22Rv1 (cell line): ENCODE data around the gene SLC20A1.

Experiments used
- ZFX ChIP-seq: fragments of 450-650 bp; IDR thresholded peaks from 2 replicates; pipeline ENCODE4 v1.6.1; 2017; ENCODE audit warnings: antibody characterized with exemption, borderline replicate concordance
- TF ChIP-seq, protein P1 (sequence below): fragments of 450-650 bp; IDR thresholded peaks from 2 replicates; pipeline ENCODE4 v1.5.1; 2017; ENCODE audit warnings: mild to moderate bottlenecking

DNA sequence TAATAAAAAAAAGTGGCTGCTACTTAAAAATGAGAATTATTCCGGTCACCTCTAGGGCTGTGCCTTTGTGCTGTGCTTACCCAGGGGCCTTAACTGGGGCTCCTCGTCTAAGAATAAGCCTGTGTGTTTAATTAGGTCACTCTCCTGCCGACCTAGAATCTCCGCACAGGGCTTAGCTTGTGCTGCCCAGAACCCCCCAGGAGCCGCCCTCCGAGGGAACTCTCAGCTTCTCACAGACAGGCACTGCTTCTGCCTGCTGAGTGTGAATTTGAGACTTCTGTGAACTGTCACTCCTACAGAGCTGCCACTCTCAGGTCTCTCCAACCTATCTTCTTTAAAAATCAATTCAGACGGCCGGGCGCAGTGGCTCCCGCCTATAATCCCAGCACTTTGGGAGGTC is 63.2 kb downstream of the SLC20A1 start:
- TF ChIP-seq, protein P1, sequence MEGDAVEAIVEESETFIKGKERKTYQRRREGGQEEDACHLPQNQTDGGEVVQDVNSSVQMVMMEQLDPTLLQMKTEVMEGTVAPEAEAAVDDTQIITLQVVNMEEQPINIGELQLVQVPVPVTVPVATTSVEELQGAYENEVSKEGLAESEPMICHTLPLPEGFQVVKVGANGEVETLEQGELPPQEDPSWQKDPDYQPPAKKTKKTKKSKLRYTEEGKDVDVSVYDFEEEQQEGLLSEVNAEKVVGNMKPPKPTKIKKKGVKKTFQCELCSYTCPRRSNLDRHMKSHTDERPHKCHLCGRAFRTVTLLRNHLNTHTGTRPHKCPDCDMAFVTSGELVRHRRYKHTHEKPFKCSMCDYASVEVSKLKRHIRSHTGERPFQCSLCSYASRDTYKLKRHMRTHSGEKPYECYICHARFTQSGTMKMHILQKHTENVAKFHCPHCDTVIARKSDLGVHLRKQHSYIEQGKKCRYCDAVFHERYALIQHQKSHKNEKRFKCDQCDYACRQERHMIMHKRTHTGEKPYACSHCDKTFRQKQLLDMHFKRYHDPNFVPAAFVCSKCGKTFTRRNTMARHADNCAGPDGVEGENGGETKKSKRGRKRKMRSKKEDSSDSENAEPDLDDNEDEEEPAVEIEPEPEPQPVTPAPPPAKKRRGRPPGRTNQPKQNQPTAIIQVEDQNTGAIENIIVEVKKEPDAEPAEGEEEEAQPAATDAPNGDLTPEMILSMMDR: no peak
- TF ChIP-seq ZFX: no peak
